IPS DF 4.7 (cell line): ENCODE results near the gene SMARCAL1.

Experiments
- DNase-seq: peaks from one replicate; pipeline ENCODE4 v3.0.0-alpha.2; 2013; ENCODE audit warnings: low spot score; ENCODE audit errors: extremely low read depth

The SMARCAL1 gene

DNA sequence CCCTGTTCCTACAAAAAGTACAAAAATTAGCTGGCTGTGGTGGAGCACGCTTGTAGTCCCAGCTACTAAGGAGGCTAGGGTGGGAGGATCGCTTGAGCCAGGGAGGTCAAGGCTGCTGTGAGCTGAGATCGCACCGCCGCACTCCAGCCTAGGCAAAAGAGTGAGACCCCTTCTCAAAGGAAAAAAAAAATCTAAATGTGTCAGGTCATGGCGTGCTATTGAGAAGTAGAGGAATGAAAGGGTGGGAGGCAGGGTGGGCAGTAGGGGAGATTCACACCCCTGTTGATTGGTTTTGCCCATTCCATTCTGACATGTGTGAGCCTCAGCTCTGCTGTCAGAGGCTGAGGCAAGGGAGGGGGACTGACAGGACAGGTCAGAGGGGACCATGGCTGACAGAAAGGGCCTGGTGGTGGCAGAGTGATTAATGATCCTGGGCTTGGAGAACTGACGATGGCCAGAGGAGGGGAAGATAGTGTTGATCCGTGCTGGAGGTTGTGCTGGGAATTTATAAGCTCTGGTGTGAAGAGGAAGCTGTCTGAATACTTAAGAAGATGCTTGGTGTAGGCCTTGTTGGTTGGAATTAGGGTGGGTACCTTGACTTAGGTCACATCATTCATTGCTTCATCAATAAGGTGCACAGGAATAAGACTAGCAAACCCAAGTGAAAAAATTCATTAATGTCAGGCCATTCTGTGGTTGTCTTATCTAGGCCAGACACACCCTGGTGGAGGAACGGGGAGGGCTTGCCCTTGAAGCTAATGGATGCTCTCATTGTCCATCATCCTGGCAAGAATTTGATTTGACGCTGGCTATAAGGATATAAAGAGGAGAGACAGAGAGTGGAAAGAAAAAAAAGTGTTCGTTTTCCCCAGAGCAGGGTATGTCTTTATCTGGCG, 19.1 kb upstream of the SMARCAL1 start:
- no peak for DNase-seq

DNA sequence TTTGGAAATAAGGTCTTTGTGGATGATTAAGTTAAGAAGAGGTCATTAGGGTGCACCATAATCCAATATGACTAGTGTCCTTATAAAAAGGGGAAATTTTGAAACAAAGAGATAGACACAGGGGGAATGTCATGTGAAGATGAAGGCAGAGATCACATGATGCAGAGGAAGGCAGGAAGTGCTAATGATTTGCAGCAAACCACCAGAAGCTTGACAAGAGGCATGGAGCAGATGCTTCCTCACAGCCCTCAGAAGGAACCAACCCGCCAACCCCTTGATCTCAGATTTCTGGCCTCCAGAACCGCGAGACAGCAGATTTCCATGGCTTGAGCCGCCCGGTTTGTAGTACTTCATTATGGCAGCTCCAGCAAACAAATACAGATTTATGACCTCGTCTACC, 17.4 kb upstream of the SMARCAL1 start:
- no peak for DNase-seq

DNA sequence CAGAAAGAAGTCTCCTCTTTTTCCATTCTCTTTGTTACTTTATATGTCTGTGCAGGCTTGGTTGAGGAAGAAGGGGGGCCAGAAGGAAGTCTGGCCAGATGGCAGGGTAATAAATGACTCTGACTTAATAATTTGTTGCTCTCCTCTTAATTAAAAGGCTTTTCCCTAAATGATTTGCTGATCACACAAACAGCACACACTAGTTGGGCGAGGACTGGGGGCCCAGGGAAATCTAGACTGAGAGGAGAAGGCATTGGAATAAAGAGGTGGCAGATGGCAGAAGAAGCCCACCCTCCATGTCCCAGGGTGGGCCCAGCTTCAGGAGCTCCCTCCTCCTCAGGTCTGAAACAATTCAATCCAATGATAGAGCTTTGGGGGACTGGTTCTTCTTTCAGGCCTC, 12.7 kb upstream of the SMARCAL1 start:
- DNase-seq = no peak

DNA sequence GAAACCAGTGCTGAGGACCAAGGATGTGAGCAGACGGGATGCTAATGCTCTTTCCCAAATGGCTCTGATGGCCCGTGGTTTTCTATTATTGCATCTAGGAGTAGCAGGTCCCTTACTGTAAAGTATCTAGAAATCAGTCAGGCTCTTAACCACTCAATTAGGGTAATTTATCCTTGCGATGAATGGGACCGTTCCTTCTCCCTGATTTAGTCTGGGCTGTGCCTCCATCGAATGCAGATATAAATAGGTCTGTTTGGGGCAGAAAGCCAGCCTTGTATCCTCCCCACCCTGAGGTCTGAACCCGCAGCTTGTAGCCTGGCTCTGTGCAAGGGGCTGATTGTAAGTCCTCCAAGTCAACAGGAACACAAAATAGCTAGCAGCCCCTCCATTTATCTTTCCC, 9.5 kb upstream of the SMARCAL1 start:
- DNase-seq = no peak

DNA sequence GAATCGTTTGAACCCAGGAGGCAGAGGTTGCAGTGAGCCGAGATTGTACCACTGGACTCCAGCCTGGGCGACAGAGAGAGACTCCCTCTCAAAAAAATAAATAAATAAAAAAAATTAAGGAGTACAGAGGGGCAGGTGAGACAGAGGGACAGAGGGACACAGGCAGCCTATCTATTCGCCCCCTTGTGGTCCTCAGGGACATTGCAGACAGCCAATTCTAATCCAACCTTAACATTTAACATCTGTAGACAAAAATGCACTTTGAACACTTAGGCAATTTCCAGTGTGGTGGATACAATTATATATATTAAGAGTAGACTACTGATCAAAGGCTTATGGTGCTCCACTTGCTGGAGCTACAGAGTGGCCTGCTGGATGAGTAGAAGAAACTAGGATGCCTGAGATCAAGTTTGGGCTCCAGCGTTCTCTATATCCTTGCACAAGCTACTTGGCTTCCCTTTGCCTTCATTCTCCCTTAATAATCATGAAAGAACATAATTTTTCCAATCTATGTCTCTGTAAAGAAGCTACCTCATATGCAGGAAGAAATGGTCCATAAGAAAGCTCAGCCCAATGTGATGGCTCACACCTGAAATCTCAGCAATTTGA, 8.2 kb upstream of the SMARCAL1 start:
- no peak for DNase-seq

DNA sequence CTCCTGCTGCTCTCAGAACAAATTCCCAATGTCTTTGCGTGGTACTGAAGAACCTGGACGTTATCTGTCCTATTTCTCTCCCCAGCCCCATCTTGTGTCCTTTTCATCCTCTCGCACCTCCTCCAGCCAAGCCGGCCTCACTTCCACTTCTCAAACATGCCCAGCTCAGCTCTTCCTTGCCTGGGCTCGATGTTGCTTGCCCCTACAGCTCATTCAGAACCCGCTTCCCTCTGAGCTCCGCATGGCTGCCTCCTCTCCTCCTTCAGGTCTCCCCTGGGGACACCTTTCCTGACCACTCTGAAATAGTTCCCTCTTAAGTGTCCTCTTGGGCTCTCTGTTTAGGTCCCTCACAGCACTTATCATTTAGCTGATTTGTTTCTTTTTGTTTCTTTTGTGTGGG, 6.7 kb upstream of the SMARCAL1 start:
- DNase-seq = no peak

DNA sequence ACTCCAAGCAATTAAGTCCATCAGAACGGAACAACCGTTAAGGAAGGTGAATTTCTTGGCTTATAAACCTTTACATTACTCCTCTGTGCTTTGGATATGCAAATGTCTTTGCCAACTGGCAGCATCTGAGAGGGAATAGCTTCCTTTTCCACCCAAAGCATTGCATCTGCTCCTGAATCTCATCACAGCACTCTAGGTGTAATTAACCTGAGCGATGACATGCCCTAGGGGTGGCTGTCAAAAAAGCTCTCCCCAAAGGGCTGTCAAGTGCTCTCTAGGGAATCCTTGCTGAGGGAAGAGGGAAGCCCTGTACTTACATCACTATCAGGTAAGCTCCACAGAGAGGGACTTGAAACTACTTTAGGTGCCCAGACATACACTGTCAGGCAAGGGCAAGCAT, 5.5 kb upstream of the SMARCAL1 start:
- DNase-seq = no peak

DNA sequence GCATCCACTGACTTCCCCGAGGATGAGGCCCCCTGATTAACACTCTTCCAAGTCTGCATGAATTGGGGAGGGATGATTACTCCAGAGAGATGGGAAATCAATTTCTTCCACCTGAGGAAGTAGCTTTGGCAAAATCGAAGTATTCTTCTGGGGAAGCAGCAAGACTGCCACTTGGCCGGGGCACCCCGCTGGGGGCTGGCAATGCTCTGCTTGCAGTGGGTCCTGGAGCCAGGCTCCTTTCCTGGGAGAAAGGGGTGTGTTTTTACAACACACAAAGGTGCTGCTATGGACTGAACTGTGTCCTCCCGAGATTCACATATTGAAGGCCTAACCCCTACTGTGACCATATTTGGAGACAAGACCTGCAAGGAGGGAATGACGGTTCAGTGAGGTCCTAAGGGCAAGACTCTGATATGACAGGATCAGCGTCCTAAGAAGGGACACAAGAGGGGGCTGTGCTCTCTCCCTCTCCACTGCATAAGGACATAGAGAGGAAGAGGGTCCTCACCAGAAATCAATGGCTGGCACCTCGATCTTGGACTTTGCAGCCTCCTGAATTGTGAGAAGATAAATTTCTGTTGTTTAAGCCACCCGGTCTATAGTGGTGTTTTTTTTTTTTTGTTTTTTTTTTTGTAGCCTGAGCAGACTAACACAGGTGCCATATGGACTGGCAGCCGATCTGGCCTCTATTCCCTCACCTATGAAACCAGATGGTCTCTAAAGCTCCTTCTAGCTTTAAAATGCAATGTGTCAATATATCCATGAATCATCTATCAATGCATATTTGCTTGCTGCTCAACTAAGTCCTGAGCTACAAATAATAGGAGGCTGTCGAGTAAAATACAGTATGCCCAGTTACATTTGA, 3.6 kb upstream of the SMARCAL1 start:
- no peak for DNase-seq

DNA sequence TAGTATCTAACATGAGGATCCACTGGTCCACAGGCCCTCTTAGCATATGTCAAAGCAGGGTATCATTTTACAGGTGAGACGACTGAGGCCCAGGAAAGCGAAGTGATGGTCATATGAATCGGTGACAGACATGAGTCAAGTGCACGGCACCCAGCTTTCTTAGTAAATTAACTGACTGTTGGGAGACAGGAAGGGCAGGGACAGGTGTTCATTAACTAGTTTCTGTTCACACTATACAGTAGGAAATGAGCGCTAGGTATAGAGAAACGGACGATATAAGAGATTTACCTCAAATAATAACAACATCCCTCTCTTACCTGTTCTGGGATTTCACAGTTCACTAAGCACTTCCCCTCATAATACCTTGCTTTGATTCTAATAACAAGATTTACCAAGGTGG, 1.7 kb upstream of the SMARCAL1 start:
- DNase-seq = no peak

DNA sequence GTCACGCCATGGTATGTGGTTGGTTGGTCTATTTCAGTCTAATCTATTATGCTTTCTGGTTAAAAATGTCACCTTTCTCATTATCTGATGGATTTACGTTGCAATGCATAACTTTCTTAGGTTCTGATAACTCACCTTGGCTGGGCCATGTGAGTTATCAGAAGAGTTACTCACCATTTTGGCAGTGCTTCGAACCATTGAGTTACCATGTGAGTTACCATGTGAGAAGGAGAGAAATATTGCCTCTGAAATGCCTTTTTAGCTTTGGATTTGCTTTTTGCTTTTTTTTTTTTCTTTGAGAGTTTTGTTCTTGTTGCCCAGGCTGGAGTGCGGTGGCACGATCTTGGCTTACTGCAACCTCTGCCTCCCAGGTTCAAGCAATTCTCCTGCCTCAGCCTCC, 1.6 kb downstream of the SMARCAL1 start:
- DNase-seq = no peak

DNA sequence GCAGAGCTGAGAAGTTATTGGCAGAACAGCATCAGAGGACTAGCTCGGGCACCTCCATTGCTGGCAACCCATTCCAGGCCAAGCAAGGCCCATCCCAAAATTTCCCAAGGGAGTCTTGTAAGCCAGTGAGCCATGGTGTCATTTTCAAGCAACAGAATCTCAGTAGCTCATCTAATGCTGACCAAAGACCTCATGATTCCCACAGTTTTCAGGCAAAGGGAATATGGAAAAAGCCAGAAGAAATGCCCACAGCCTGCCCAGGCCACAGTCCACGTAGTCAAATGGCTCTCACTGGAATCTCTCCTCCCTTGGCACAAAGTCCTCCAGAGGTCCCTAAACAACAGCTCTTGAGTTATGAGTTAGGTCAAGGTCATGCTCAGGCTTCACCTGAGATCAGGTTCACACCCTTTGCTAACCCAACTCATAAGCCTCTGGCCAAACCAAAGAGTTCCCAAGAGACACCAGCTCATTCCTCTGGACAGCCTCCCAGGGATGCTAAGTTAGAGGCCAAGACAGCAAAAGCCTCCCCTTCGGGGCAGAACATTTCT, 2.6 kb downstream of the SMARCAL1 start:
- DNase-seq = no peak

DNA sequence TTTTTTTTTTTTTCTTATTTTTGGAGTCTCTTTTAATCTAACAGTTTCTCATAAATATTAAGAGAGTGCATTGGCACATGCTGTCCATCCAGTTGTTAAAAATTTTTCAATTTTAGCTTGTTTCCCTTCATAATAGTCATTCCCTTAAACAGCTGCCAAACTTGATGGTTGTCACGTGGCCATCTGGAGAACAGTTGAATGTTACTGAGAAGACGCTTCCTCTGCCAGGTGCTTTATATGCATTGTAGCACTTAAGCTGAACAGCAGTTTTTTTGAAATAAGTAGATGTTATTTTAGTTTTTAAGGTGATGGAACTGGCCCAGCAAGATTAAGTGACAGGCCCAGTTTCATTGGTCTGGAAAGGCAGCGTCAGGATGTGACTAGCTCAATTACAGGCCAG, 3.3 kb downstream of the SMARCAL1 start:
- DNase-seq = no peak

DNA sequence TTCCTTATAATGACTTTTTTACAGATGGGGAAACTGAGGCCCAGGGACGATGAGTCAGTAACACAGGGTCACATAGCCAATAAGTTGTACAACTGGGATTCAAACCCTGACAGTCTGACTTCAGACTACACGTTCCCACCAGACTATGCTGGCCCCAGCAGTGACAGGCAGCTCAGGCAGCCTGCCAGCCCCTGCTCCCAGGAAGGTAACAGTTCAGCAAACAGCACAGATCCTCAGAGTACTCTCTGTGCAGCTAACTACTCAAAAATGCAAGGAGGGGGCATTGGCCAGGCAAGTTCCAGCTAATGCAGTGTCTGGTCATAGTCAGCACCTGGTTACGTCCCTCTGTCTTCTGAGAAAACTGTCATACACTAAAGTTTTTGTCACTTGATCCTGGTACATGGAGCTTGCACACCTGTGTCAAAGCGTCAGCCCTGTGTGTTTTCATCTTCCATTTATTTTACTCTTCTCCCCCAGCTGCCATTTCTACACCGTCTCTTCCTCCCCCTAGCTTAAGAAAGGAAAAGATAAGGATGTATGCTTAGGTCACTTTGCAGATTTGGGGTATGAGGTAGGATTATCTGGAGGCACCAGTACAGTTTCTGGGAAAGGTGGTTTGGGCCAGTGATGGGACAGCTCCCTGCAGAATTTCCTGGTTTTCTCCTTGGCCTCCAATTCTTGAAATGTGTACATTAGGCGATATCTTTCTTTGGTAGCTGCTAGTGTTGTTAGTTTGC, 4.5 kb downstream of the SMARCAL1 start:
- no peak for DNase-seq

DNA sequence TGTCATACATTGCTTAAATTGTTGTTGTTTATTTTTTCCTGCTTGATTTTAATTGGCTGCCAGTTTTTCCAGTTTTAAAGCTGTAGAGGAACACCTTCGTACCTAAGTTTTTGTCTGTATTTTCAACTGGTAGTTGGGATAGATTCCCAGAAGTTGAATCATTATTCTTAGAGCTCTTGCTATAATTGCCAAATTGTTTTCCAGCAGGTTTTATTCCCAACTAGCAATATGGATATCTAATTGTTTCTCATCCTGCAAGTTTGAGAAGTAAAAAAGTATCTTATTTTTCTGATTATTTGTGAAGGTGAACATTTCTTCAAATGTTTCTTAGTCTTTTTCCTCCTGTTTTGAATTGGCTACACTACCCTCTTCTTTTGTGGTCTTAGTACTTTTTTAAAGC, 6.7 kb downstream of the SMARCAL1 start:
- DNase-seq = no peak

DNA sequence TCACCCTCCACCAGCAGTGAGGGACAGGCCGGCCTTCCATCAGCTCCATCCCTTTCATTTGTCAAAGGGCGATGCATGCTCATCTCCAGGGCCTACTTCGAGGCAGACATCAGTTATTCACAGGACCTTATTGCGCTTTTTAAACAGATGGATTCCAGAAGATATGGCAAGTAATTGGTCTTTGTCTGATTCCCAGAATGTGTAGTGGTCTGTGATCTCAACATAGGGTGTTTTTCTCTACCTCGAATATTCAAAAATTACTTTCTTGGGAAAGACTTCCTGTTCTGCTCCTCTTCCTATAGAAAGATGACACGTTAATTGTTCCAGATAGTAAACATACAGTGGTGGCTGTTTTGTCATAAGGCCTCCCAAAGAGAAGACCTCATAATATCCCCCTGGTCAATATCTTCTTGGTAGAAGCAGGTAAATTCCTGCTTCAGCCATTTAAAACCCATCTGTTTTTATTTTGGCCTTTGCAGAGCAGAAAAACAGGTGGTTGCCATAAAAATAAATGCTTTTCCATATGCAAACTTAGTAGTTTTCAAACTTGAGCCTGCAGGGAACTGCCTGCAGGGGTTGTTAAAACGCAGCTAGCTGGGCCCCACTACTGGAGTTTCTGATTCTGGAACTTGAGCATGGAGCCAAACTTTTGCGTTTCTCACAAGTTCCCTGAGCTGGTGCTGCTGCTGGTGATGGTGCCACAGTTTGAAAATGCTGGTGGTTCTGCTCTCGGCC, 8.2 kb downstream of the SMARCAL1 start:
- DNase-seq = no peak

DNA sequence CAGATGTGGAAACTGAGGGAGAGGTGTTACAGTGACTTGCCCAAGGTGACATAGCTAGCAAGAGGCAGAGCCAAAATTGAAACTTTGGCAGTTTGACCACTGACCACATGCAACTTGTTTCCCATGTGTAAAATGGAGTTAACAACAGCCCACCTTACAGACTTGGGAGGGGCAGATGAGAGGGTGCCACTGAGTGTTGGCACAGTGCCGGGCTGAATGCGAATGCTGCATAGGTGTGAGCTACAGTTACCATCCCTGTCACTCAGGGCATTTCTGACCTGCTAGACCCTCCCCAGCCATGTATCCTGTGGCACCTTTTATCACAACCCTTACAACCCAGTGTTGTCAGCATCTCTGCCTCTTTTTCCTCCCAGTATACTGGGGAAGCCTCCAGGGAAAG, 10.8 kb downstream of the SMARCAL1 start:
- DNase-seq = no peak

DNA sequence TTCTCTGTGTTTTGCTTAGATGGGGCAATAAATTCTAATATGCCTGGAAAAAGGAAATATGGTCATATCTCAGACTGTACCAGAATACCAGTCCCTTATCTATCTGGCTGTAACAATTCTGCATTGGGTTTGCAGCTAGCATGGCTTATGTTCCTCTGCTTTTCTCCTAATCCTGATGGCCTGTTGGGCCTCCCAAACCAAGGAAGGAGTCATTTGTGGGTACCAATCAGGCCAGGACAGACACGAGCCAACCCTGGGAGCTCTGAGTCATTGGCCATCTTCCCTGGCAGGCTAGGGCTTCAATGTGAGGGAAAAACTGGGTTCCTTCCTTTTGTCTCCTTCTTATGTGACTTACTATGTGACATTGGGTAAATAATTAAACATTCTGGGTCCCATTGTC, 12.0 kb downstream of the SMARCAL1 start:
- no peak for DNase-seq

DNA sequence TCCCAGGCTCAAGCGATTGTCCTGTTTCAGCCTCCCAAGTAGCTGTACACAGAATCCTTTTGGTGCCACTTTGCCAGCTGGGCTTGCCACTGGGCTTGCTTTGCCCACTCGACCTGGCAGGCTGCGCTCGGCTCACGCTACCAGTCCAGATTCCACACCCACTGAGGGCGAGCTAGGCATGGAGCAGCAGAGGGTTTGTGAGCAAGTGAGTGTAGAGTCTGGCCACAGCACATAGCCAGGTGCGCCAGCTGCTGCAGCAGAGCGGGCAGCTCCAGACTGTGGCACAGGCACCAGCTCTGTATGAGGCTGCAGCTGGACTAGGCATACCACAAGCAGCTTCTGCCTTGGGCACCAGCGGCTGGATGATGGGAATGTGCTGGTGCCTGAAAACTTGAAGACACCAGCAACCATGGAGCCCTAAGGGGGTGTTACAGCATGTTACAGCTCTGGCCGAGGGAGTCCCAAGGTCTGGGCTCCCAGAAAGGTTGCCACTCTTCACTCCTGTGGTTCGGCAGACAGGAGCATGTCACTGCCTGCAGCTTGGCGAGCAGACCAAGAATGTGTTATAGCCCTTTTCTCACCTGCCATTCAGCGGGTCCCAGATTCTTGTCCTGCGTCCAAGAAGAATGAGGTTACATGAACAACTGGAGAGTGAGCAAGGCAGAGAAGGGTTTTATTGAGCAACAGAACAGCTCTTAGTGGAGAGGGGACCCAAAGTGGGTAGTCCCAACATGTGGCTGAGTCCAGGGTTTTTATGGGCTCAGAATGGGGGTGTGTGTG, 12.9 kb downstream of the SMARCAL1 start:
- no peak for DNase-seq

DNA sequence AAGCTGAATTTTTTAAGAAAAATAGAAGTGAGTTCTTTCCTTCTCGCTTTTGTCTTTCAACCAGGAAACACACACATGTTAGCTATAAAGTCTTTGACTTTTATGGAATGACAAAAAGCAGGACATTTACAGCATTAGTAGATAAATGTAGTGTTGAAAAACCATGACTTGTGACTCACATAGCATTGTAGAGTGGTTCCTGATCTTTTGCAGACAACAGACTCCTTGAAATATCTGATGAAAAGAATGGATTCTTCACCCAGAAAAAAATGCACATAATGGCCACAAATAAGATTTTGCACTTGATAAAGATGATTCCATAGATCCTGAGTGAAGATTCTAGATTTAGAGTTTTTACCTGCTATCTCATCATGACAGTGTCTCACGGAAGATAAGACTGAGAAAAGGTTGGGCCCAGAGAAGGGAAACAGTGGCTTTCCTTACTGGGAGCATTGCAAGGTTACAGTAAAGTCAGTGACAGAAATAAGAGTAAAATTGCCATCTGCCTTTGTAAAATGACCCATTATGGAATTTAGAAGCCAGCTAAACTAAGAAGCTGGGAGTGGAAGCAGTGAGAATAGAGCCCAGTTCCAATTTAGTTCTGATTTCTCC, 14.0 kb downstream of the SMARCAL1 start:
- no peak for DNase-seq
